SK-N-SH (cell line): Measurements from ENCODE around the gene GLT6D1. TPM values are rescaled to one million over a fixed set of nuclear protein-coding genes. Genes with fewer than 3 reads are reported as not detected.

Experiments
- CTCF ChIA-PET: fragments of 300-600, 350-600 bp; formaldehyde crosslinking; extraction: SDS; loops from one replicate; lab custom pipeline; 2021; lab: Yijun Ruan, JAX
- POLR2A ChIA-PET: fragments of 350-600 bp; sonication (Branson Sonifier 250); formaldehyde crosslinking; extraction: SDS; loops from one replicate; lab custom pipeline; 2020; ENCODE audit warnings: antibody characterized with exemption, inconsistent platforms; lab: Yijun Ruan, JAX
- DNase-seq: peaks from one replicate; pipeline ENCODE4 v3.0.0; 2012
- H2AFZ ChIP-seq: fragments of 200-600 bp; sonication (generic); 2 replicates; pipeline ENCODE4 v1.8.1; 2016; ENCODE audit warnings: antibody characterized with exemption, mild to moderate bottlenecking, low read depth
- H3F3A ChIP-seq: fragments of 200-600 bp; sonication (generic); replicated peaks from 2 replicates; pipeline ENCODE3; 2016; ENCODE audit warnings: antibody characterized with exemption, mild to moderate bottlenecking; ENCODE audit not compliant: insufficient read depth
- H3K27ac ChIP-seq, 2 experiments: fragments of 200-500 bp in 1 of 2; fragments of 200-600 bp in 1 of 2; sonication (Bioruptor generic) in 1 of 2; sonication (generic), shearing (Covaris generic) in 1 of 2; 2 replicates each; pipeline versions ENCODE4 v1.5.1 to v1.6.1; 2014 to 2016; ENCODE audit warnings: low read depth in 2 of 2, inconsistent platforms in 1 of 2, low read length in 1 of 2, mild to moderate bottlenecking in 1 of 2, mixed read lengths in 1 of 2
- H3K27me3 ChIP-seq: fragments of 200-600 bp; sonication (generic), shearing (Covaris generic); 2 replicates; pipeline ENCODE4 v1.6.1; 2016; ENCODE audit warnings: mixed run types; ENCODE audit not compliant: insufficient read depth
- H3K36me3 ChIP-seq, 2 experiments: fragments of 200-500 bp in 1 of 2; fragments of 200-600 bp in 1 of 2; sonication (Bioruptor generic) in 1 of 2; sonication (generic) in 1 of 2; replicated peaks in 1 of 2; 2 replicates each; pipeline versions ENCODE3 to v1.5.1; 2014 to 2016; ENCODE audit warnings: low read length in 1 of 2, mild to moderate bottlenecking in 1 of 2; ENCODE audit not compliant: insufficient read depth in 2 of 2, control insufficient read depth in 1 of 2
- H3K4me1 ChIP-seq, 2 experiments: fragments of 200-500 bp in 1 of 2; fragments of 200-600 bp in 1 of 2; sonication (Bioruptor generic) in 1 of 2; sonication (generic), shearing (Covaris generic) in 1 of 2; 2 replicates each; pipeline versions ENCODE4 v1.5.1 to v1.6.1; 2014 to 2016; ENCODE audit warnings: low read depth in 1 of 2, low read length in 1 of 2, mixed run types in 1 of 2; ENCODE audit not compliant: insufficient read depth in 2 of 2, control insufficient read depth in 1 of 2
- H3K4me2 ChIP-seq: fragments of 200-600 bp; sonication (generic), shearing (Covaris generic); 2 replicates; pipeline ENCODE4 v1.6.1; 2017; ENCODE audit warnings: mixed run types
- H3K4me3 ChIP-seq, 2 experiments: fragments of 200-500 bp in 1 of 2; fragments of 200-600 bp in 1 of 2; sonication (Bioruptor generic) in 1 of 2; sonication (generic), shearing (Covaris generic) in 1 of 2; 2 replicates each; pipeline versions ENCODE4 v1.5.1 to v1.8.1; 2014 to 2016; ENCODE audit warnings: low read depth in 2 of 2, inconsistent platforms in 1 of 2, low read length in 1 of 2, mild to moderate bottlenecking in 1 of 2, mixed read lengths in 1 of 2, moderate library complexity in 1 of 2
- H3K79me2 ChIP-seq: fragments of 200-600 bp; sonication (generic); 2 replicates; pipeline ENCODE4 v1.8.1; 2017; ENCODE audit warnings: mild to moderate bottlenecking; ENCODE audit not compliant: insufficient read depth
- H3K9ac ChIP-seq: fragments of 200-600 bp; sonication (generic); 2 replicates; pipeline ENCODE4 v1.6.1; 2017; ENCODE audit warnings: mixed run types
- H3K9me2 ChIP-seq: fragments of 200-600 bp; sonication (generic); 2 replicates; pipeline ENCODE4 v1.6.1; 2017; ENCODE audit warnings: mixed run types
- H3K9me3 ChIP-seq: fragments of 200-600 bp; sonication (generic); 2 replicates; pipeline ENCODE4 v1.6.1; 2017; ENCODE audit warnings: mixed run types, mild to moderate bottlenecking, moderate library complexity
- H4K20me1 ChIP-seq: fragments of 200-600 bp; sonication (generic); 2 replicates; pipeline ENCODE4 v1.6.1; 2017; ENCODE audit warnings: mild to moderate bottlenecking, mixed run types; ENCODE audit not compliant: insufficient read depth
- ELF1 ChIP-seq: IDR thresholded peaks from 2 replicates; pipeline ENCODE4 v1.4.0; 2012
- EZH2phosphoT487 ChIP-seq: fragments of 200-600 bp; sonication (generic); IDR thresholded peaks from 2 replicates; pipeline ENCODE4 v1.6.1; 2017; ENCODE audit warnings: low read depth, mixed run types, mild to moderate bottlenecking, antibody characterized with exemption, moderate library complexity, borderline replicate concordance
- FOSL2 ChIP-seq: IDR thresholded peaks from 2 replicates; pipeline ENCODE4 v1.4.0; 2012; ENCODE audit warnings: low read depth, mild to moderate bottlenecking, moderate library complexity, borderline replicate concordance
- FOXJ3 ChIP-seq: sonication (generic); formaldehyde crosslinking; IDR thresholded peaks from 2 replicates; pipeline ENCODE4 v1.5.1; 2020; ENCODE audit warnings: mild to moderate bottlenecking, missing genetic modification reagents
- FOXM1 ChIP-seq: IDR thresholded peaks from 2 replicates; pipeline ENCODE4 v1.4.0; 2012; ENCODE audit warnings: low read depth, mild to moderate bottlenecking
- GABPA ChIP-seq: IDR thresholded peaks from 2 replicates; pipeline ENCODE4 v1.4.0; 2012; ENCODE audit warnings: low read depth, mild to moderate bottlenecking
- GATA2 ChIP-seq: sonication (generic); formaldehyde crosslinking; IDR thresholded peaks from 2 replicates; pipeline ENCODE4 v1.5.0; 2020; ENCODE audit warnings: mild to moderate bottlenecking, missing genetic modification reagents
- JUND ChIP-seq: IDR thresholded peaks from 2 replicates; pipeline ENCODE4 v1.4.0; 2012
- MXI1 ChIP-seq: IDR thresholded peaks from 2 replicates; pipeline ENCODE4 v1.6.1; 2012; ENCODE audit warnings: mild to moderate bottlenecking, low read depth, low read length, improper control_type of control experiment
- NRF1 ChIP-seq: IDR thresholded peaks from 2 replicates; pipeline ENCODE4 v1.6.1; 2012; ENCODE audit warnings: low read depth, mild to moderate bottlenecking, low read length
- POLR2AphosphoS5 ChIP-seq: IDR thresholded peaks from 2 replicates; pipeline ENCODE4 v1.6.1; 2012; ENCODE audit warnings: low read depth, low read length
- RXRA ChIP-seq: IDR thresholded peaks from 2 replicates; pipeline ENCODE4 v1.4.0; 2012; ENCODE audit warnings: low read depth, mild to moderate bottlenecking, borderline replicate concordance
- SIN3A ChIP-seq: IDR thresholded peaks from 2 replicates; pipeline ENCODE4 v1.6.1; 2012; ENCODE audit warnings: low read depth, mild to moderate bottlenecking, low read length, moderate library complexity, borderline replicate concordance
- TAF1 ChIP-seq: IDR thresholded peaks from 2 replicates; pipeline ENCODE4 v1.6.1; 2012; ENCODE audit warnings: low read depth, mild to moderate bottlenecking, low read length, moderate library complexity, borderline replicate concordance
- TCF12 ChIP-seq: IDR thresholded peaks from 2 replicates; pipeline ENCODE4 v1.4.0; 2012
- TEAD4 ChIP-seq: IDR thresholded peaks from 2 replicates; pipeline ENCODE4 v1.4.0; 2012; ENCODE audit warnings: mild to moderate bottlenecking, borderline replicate concordance; ENCODE audit not compliant: insufficient read depth
- WGBS: methylation state at CpG from one replicate; pipeline ENCODE4 v1.1.6; 2017; ENCODE audit warnings: low lambda C conversion rate; 5-methylcytosine and 5-hydroxymethylcytosine counted together
- polyA plus RNA-seq, 3 experiments: library from polyadenylated mRNA; depleted of rRNA; stranded (reverse); fragments of >200 nt; gene quantifications; 2 replicates each; pipeline ENCODE4 v1.2.3, GENCODE V29; 2012
- TF ChIP-seq, protein P1 (sequence below): IDR thresholded peaks from 2 replicates; pipeline ENCODE4 v1.4.0; 2012; ENCODE audit warnings: low read depth
- TF ChIP-seq, protein P2 (sequence below): fragments of 150-350 bp; IDR thresholded peaks from 2 replicates; pipeline ENCODE4 v1.6.1; 2016; ENCODE audit warnings: mild to moderate bottlenecking, low read depth, low read length
- TF ChIP-seq, protein P3 (sequence below): IDR thresholded peaks from 2 replicates; pipeline ENCODE4 v1.4.0; 2012; ENCODE audit warnings: low read depth, borderline replicate concordance

GLT6D1 gene
- polyA plus RNA-seq, 1 of the 3 experiments (the other 2 are of a cell fraction), result not detected

DNA sequence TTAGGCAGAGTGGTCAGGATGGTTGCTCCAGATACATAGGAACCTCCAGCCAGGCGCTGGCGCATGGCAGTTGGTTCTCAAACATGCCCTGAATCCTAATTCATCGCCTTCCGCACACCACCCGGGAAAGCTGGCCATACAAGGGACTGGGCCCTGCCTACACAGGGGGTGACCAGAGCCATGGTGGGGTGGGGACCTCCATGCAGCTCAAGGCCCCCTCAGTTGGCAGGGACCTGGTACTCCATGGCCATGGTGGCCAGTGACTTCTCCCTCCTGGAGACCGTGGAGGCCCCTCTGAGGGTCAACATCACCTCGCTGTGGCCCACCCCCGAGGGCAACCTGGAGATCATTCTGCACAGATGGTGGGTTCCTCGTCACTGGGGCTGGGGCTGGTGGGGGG is 51.0 kb downstream of the GLT6D1 start:
- Histone ChIP-seq H3K4me3 (no peak overlapping the region), H3K27me3 (no peaks in the 10 kb centered on the region), H3K9me3 (no peaks in the 10 kb centered on the region), H3K4me2 (no peak overlapping the region), H3K36me3 (no peaks in the 10 kb centered on the region), H3F3A (no peaks in the 10 kb centered on the region), H3K9ac (no peak overlapping the region), H3K4me1 (peaks cover 0 to 4% of the 10 kb centered on the region in 2 experiments; a peak in 1 of 4 replicates), H2AFZ (no peak overlapping the region), H4K20me1 (no peaks in the 10 kb centered on the region), H3K79me2 (no peaks in the 10 kb centered on the region), H3K27ac (no peak overlapping the region), H3K9me2 (no peaks in the 10 kb centered on the region)
- POLR2A ChIA-PET, result no interaction called here
- CTCF ChIA-PET, result no interaction called here
- TF ChIP-seq GABPA (no peak), FOSL2 (no peak), POLR2AphosphoS5 (no peak), TCF12 (no peak), JUND (no peak), TEAD4 (no peak), MXI1 (no peak), TAF1 (no peak), NRF1 (no peak), EZH2phosphoT487 (no peak), FOXM1 (no peak)
- TF ChIP-seq, protein P1, sequence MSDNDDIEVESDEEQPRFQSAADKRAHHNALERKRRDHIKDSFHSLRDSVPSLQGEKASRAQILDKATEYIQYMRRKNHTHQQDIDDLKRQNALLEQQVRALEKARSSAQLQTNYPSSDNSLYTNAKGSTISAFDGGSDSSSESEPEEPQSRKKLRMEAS, result no peak
- WGBS, result 58% methylated on average over 8 of the region's 9 CpGs
- DNase-seq, result no peak

DNA sequence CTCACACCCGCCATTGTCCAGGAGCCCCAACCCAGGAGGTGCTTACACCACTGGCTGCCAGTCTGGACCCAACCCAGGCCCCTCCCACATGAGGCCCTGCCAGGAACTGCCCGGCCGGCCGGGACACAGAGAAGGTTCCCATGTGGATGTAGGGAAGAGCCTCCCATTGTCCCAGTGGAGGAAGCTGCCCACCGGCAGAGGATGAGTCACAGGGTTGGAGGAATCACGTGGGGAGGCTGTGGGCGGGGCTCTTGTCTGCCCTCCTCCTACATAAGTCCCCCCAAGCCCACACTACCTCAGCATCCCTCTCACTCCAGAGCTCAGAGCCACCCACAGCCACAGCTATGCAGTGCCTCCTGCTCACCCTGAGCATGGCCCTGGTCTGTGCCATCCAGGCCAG is 51.7 kb downstream of the GLT6D1 start:
- TF ChIP-seq GATA2 (CRISPR knock-in tag), result no peak
- TF ChIP-seq, protein P2, sequence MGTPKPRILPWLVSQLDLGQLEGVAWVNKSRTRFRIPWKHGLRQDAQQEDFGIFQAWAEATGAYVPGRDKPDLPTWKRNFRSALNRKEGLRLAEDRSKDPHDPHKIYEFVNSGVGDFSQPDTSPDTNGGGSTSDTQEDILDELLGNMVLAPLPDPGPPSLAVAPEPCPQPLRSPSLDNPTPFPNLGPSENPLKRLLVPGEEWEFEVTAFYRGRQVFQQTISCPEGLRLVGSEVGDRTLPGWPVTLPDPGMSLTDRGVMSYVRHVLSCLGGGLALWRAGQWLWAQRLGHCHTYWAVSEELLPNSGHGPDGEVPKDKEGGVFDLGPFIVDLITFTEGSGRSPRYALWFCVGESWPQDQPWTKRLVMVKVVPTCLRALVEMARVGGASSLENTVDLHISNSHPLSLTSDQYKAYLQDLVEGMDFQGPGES, result no peak
- no peak for TF ChIP-seq FOSL2
- no peak for TF ChIP-seq SIN3A
- no peak for TF ChIP-seq ELF1
- no peak for TF ChIP-seq TCF12
- TF ChIP-seq, protein P1, result no peak
- no peak for TF ChIP-seq RXRA
- TF ChIP-seq FOXJ3 (CRISPR knock-in tag), result no peak
- TF ChIP-seq, protein P3, sequence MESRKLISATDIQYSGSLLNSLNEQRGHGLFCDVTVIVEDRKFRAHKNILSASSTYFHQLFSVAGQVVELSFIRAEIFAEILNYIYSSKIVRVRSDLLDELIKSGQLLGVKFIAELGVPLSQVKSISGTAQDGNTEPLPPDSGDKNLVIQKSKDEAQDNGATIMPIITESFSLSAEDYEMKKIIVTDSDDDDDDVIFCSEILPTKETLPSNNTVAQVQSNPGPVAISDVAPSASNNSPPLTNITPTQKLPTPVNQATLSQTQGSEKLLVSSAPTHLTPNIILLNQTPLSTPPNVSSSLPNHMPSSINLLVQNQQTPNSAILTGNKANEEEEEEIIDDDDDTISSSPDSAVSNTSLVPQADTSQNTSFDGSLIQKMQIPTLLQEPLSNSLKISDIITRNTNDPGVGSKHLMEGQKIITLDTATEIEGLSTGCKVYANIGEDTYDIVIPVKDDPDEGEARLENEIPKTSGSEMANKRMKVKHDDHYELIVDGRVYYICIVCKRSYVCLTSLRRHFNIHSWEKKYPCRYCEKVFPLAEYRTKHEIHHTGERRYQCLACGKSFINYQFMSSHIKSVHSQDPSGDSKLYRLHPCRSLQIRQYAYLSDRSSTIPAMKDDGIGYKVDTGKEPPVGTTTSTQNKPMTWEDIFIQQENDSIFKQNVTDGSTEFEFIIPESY, result no peak
- TF ChIP-seq, all 33 proteins: peak for 0
- WGBS, result no CpG with 5 or more reads among the region's 7 CpGs
- POLR2A ChIA-PET, result no interaction called here

More for the DNA sequence above, 51.7 kb downstream of the GLT6D1 start:
- no peak for DNase-seq
- Histone ChIP-seq H3K27me3 (no peaks in the 10 kb centered on the region), H3K9me2 (no peaks in the 10 kb centered on the region), H3K27ac (no peak overlapping the region), H3F3A (no peaks in the 10 kb centered on the region), H3K9ac (no peak overlapping the region), H3K9me3 (no peaks in the 10 kb centered on the region), H3K4me3 (no peak overlapping the region), H4K20me1 (no peaks in the 10 kb centered on the region), H3K36me3 (no peaks in the 10 kb centered on the region), H3K79me2 (no peaks in the 10 kb centered on the region), H2AFZ (no peak overlapping the region), H3K4me2 (no peak overlapping the region), H3K4me1 (peaks cover 0 to 3% of the 10 kb centered on the region in 2 experiments; a peak in 1 of 4 replicates)
- CTCF ChIA-PET, result no interaction called here
